Osteoblast (primary cell): ENCODE data around the gene IDH2. TPM values are rescaled to one million over a fixed set of nuclear protein-coding genes. Genes with fewer than 3 reads are reported as not detected.

Experiments used
- DNase-seq: peaks from one replicate; pipeline ENCODE4 v3.0.0; 2011; ENCODE audit warnings: low spot score, mixed read lengths; ENCODE audit not compliant: insufficient read length; ENCODE audit errors: missing footprints
- H2AFZ ChIP-seq: 2 replicates; pipeline ENCODE4 v1.6.0; 2011; ENCODE audit warnings: mild to moderate bottlenecking, low read length
- H3K27ac ChIP-seq: 2 replicates; pipeline ENCODE4 v1.5.1; 2011; ENCODE audit warnings: mild to moderate bottlenecking, low read depth, low read length, moderate library complexity
- H3K27me3 ChIP-seq: 2 replicates; pipeline ENCODE4 v1.6.0; 2012; ENCODE audit warnings: mild to moderate bottlenecking, control low read depth, inconsistent platforms, low read length, moderate library complexity; ENCODE audit not compliant: insufficient read depth
- H3K36me3 ChIP-seq: 2 replicates; pipeline ENCODE4 v1.5.1; 2011; ENCODE audit warnings: mild to moderate bottlenecking, low read length, control low read depth, moderate library complexity; ENCODE audit not compliant: insufficient read depth
- H3K4me1 ChIP-seq: 2 replicates; pipeline ENCODE4 v1.5.1; 2011; ENCODE audit warnings: mild to moderate bottlenecking, low read length, control low read depth, moderate library complexity; ENCODE audit not compliant: insufficient read depth
- H3K4me2 ChIP-seq: 2 replicates; pipeline ENCODE4 v1.6.0; 2011; ENCODE audit warnings: mild to moderate bottlenecking, low read length; ENCODE audit not compliant: insufficient read depth
- H3K4me3 ChIP-seq: fragments of 200-600 bp; sonication (generic); 3 replicates; pipeline ENCODE4 v1.5.1; 2012; ENCODE audit warnings: mild to moderate bottlenecking, low read length, inconsistent platforms; ENCODE audit not compliant: insufficient read depth
- H3K79me2 ChIP-seq: 2 replicates; pipeline ENCODE4 v1.6.0; 2012; ENCODE audit warnings: mild to moderate bottlenecking, low read length, control low read depth, inconsistent platforms; ENCODE audit not compliant: insufficient read depth
- H3K9me3 ChIP-seq: 2 replicates; pipeline ENCODE4 v1.5.1; 2011; ENCODE audit warnings: low read depth, low read length, control low read depth
- H4K20me1 ChIP-seq: 2 replicates; pipeline ENCODE4 v1.6.0; 2012; ENCODE audit warnings: mild to moderate bottlenecking, low read length, control low read depth; ENCODE audit not compliant: insufficient read depth
- CTCF ChIP-seq: IDR thresholded peaks from 2 replicates; pipeline ENCODE4 v1.5.1; 2011; ENCODE audit warnings: mild to moderate bottlenecking, low read depth, low read length, moderate library complexity; ENCODE audit errors: extremely low read depth
- total RNA-seq: library from RNA; depleted of rRNA; stranded (reverse); fragments of >200 nt; gene quantifications from 2 replicates; pipeline ENCODE4 v1.2.3, GENCODE V29; 2012

The IDH2 gene
- total RNA-seq, 1 donor = 51.0 TPM

- Histone ChIP-seq H3K4me3 (no peak overlapping the region), H3K36me3 (peaks cover 37% of the 10 kb centered on the region), H3K79me2 (no peaks in the 10 kb centered on the region), H3K4me2 (no peak overlapping the region), H2AFZ (no peak overlapping the region), H3K27me3 (no peaks in the 10 kb centered on the region), H3K9me3 (no peaks in the 10 kb centered on the region), H4K20me1 (peaks cover 6% of the 10 kb centered on the region), H3K27ac (no peak overlapping the region), H3K4me1 (no peaks in the 10 kb centered on the region)
- no peak for DNase-seq
- no peak for TF ChIP-seq CTCF
These were observed 20.0 kb downstream of the IDH2 start for GRCh38 chr15:90082140-90082715.

- no peaks in the 10 kb centered on the region for H3K27me3 ChIP-seq
- peaks cover 35% of the 10 kb centered on the region for H3K36me3 ChIP-seq
- DNase-seq = no peak
- no peak overlapping the region for H3K27ac ChIP-seq
- TF ChIP-seq CTCF = no peak
- no peaks in the 10 kb centered on the region for H3K4me1 ChIP-seq
- H2AFZ ChIP-seq = no peak overlapping the region
- H4K20me1 ChIP-seq = no peaks in the 10 kb centered on the region
- no peak overlapping the region for H3K4me2 ChIP-seq
- no peaks in the 10 kb centered on the region for H3K79me2 ChIP-seq
- H3K4me3 ChIP-seq = no peak overlapping the region
- H3K9me3 ChIP-seq = no peaks in the 10 kb centered on the region
These were observed 21.4 kb downstream of the IDH2 start for GRCh38 chr15:90080818-90081393.

- Histone ChIP-seq H3K27ac (no peak overlapping the region), H3K4me3 (no peak overlapping the region), H3K79me2 (no peaks in the 10 kb centered on the region), H2AFZ (no peak overlapping the region), H3K36me3 (peaks cover 39% of the 10 kb centered on the region), H3K27me3 (no peaks in the 10 kb centered on the region), H3K4me2 (no peak overlapping the region), H3K4me1 (no peaks in the 10 kb centered on the region), H3K9me3 (no peaks in the 10 kb centered on the region), H4K20me1 (no peaks in the 10 kb centered on the region)
- no peak for DNase-seq
- TF ChIP-seq CTCF = no peak
These were observed 21.9 kb downstream of the IDH2 start for GRCh38 chr15:90080458-90080755.

- no peaks in the 10 kb centered on the region for H3K9me3 ChIP-seq
- H3K27ac ChIP-seq = no peak overlapping the region
- no peak overlapping the region for H3K4me2 ChIP-seq
- no peaks in the 10 kb centered on the region for H3K4me1 ChIP-seq
- no peaks in the 10 kb centered on the region for H4K20me1 ChIP-seq
- H3K79me2 ChIP-seq = no peaks in the 10 kb centered on the region
- no peak overlapping the region for H2AFZ ChIP-seq
- no peaks in the 10 kb centered on the region for H3K27me3 ChIP-seq
- no peak for TF ChIP-seq CTCF
- no peak for DNase-seq
- no peak overlapping the region for H3K4me3 ChIP-seq
- peaks cover 43% of the 10 kb centered on the region for H3K36me3 ChIP-seq
These were observed 22.4 kb downstream of the IDH2 start for GRCh38 chr15:90079619-90080457.
